GM19240 (cell line): ENCODE measurements around the gene SLC6A12.
"Not testable (repeated sequence)": the region's sequence is repeated elsewhere in the genome, so short reads cannot be mapped to it uniquely, and the experiment has no call there.

Source experiments
- DNase-seq: peaks from one replicate; pipeline ENCODE4 v3.0.0; 2011; ENCODE audit warnings: low spot score; ENCODE audit not compliant: insufficient read length

Gene SLC6A12

DNA sequence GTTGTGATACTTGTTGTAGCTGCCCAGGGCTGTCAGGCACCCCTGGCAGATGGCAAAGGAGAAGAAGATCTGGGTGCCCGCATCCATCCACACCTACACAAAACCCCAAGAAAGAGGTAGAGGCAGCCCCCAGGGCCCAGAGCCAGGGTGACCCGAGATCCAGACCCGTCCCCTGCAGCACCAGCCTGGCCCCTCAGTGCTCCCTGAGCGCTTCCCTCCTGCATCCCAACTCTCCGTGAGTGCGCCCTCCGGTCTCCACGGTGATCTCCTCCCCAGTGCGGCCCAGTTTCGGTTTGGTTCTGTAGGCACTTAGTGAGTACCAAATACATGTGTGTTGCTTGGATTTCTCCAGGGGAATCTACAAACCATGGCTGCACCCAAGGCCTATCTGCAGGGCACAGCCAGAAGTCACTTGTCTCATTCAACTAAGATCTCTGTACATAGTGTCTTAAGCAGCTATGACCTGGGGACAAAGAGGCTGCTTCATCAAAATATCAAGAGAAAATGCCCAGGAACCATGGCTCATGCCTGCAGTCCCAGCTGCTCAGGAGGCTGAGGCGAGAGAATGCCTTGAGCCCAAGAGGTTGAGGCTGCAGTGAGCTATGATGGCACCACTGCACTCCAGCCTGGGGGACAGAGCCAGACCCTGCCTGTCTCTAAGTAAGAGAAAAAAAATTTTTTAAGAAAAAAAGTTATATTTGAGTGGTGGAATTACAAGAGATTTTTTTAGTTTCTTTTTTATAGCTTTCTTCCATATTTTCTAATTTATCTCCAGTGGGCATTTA is 15.9 kb downstream of the SLC6A12 start:
- DNase-seq, result no peak

DNA sequence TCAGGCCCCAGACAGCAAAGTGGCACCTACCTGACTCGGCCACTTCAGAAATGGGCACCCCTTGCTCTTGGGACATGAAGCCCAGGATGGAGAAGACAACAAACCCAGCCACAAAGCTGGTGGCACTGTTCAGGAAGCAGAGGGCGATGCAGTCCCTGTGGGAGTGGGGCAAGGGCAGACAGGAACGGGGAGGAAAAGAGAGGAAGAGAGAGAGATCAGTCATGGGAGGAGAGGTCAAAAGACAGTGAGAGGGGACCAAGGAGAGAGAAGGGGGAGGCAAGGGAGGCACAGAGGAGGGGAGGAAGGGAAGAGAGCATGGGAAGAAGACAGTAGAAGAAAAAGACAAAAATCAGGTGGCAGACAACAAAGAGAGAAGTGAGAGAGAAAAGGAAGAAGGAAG is 16.6 kb downstream of the SLC6A12 start:
- no peak for DNase-seq

GRCh38 chr12:196436-196835 is 17.5 kb downstream of the SLC6A12 start:
- no peak for DNase-seq

DNA sequence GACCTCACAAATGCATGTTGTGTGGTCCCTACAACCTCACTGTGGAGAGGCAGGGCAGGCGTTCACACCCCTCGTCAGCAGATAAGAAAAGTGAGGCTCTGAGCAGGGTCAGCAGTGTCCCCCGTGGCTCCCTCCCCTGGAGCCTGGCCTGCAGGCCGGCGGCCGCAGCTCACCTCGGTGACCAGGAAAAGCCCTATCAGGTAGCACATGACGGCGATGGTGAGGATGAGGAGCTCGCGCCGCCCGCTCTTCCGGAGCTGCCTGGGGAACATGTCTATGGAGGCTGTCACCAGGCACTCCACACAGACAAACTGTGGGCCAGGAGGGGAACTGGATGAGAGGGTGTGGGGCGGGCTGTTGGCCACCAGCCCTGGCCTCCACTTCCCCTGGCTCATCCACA is 18.0 kb downstream of the SLC6A12 start:
- DNase-seq, result no peak

- DNase-seq, result no peak
These were observed 18.8 kb downstream of the SLC6A12 start for GRCh38 chr12:195156-195555.

DNA sequence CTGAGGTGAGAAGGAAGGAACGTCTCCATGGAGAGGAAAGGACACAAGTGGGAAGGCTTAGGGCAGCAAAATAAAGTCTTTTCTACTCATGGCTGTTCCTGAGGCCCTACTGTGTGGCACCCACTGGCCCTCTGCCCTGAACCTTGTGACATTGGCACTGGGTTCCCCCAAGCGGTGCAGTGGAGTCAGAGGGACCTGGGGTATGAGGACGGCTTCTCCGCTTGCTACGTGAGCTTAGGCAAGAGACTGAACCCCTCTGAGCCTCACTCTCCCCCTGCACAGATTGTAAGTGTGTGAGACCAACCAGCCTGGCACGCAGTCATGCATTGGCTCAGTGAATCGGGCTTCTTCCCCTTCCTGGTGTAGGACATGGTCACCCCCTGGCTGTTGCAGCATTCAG is 19.7 kb downstream of the SLC6A12 start:
- no peak for DNase-seq

GRCh38 chr12:193261-193660 is 20.7 kb downstream of the SLC6A12 start:
- DNase-seq, result no peak

DNA sequence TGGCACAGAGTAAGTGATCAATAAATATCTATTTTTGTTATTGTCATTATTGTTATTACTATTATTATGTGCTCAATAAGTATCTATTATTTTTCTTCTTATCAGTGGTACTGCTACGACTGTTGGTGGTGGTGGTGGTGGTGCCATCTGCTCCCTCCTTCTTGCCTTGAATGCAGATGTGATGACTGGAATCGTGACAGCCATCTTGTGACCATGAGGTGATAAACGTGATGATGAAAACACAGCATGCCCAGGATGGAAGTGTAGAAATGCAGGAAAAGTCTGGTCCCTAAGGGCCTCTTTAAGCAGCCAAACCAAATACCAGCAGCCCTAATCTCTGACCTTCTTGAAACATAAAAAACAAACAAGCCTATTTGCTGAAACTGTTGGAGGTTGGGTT is 22.4 kb downstream of the SLC6A12 start:
- no peak for DNase-seq

GRCh38 chr12:190881-191280 is 23.1 kb downstream of the SLC6A12 start:
- no peak for DNase-seq

DNA sequence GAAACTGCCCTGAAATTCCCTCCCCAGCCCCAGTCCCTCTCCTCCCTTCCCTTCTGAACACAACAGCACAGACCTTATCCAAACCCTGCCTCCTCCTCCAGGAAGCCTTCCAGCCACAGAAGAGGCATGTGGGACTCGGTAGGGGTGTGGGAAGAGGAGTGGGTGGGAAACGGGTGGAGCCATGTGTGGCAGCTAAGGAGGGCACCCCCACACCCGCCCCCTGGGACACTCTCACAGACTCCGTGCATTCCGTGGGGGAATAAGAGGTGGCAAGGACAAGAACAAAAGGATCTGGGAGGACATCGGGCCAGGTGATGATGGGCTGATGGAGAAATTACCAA is 24.4 kb downstream of the SLC6A12 start:
- no peak for DNase-seq

GRCh38 chr12:188910-189621 is 24.9 kb downstream of the SLC6A12 start:
- DNase-seq, result peak; percentile 39

DNA sequence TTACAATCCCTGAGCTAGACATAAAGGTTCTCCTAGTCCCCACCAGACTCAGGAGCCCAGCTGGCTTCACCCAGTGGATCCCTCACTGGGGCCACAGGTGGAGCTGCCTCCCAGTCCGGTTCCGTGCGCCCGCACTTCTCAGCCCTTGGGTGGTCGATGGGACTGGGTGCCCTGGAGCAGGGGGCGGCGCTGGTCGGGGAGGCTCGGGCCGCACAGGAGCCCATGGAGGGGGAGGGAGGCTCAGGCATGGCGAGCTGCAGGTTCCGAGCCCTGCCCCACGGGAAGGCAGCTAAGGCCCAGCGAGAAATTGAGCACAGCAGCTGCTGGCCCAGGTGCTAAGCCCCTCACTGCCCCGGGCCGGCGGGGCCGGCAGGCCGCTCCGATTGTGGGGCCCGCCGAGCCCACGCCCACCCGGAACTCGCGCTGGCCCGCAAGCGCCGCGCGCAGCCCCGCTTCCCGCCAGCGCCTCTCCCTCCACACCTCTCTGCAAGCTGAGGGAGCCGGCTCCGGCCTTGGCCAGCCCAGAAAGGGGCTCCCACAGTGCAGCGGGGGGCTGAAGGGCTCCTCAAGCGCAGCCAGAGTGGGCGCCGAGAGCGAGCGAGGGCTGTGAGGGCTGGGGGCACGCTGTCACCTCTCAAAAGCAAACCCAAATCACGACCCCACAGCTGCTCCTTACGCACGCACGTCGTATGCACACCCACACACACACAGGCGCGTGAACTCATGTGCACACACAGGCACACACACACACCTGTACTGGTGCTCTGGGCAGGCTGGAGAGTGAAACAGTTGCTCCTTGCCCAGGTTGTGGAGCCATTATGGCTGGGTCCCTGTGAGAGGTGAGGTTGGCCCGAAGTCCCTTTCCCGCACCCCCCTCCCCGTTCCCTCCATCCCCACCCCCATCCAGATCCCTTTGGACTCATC is 25.7 kb downstream of the SLC6A12 start:
- not testable (repeated sequence) for DNase-seq

DNA sequence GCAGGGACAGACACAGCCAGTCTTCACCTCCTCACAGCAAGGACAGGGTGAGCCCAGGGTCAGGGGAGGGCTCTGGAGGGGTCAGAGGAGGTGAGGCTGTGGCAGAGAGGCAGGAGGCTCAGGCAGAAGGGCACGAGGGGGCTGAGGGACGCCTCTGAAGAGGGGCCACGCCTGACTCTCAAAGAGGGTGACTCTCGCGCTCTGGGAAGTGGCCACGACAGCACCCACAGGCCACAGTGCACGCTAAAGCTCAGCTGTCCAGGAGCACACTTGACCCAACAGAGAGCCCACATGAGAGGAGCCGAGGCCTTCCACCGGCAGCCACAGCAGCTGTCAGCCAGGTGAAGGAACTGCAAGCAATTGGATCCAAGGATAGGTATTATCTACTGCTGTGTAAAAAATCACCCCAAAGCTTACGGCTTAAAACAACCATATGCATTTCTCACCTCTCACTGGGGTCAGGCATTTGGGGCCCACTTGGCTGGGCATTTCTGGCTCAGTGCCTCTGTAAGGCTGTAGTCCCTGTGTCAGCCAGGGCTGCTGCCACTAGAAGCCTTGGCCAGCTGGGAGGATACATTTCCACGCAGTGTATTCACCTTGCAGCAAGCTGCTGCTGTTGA is 27.8 kb downstream of the SLC6A12 start:
- no peak for DNase-seq

GRCh38 chr12:185576-185955 is 28.4 kb downstream of the SLC6A12 start:
- no peak for DNase-seq

- no peak for DNase-seq
These were observed 29.0 kb downstream of the SLC6A12 start for GRCh38 chr12:184811-185575.

DNA sequence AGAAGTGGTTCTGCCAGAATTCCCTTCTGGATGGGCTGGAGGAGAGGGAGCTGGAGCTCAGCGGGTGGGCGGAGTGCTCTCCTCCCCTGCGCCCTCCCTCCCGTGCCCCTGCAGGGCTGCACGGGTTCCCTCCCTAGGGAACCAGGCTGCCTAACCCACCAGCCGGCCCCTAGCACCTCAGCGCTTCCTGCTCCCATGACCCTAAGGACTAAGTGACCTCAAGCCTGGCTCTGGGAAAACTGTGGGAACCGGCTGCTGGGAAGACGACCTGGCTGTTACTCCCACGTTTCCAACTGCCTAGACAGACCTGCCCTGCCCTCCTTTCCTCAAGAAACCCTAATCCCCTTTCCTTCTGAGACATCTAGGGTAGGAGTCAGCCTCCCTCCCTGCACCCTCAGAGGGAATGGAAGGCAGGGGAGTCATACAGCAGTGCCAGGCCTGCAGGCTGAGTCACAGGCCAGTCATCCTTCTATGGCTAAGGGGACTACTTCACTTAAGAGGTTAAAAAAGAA is 31.5 kb downstream of the SLC6A12 start:
- no peak for DNase-seq

DNA sequence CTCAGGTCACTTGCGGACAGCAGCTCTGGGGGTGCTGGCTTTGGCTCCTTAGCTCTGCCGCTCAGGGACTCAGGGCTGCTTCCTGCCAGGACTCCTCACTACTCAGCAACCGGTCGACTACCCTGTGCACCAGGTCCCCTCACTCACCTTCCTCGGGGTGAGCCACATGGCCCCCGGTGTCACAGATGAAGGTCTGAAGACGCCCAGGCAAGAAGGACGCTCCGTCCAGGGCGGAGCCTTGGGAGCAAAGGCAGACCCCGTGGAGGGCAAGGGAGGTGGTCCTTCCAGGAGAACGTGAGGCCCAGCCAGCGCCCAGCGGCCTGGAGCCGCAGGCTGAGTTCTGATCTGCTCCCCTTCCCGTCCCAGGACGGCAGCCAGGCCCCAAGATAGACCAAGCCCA is 32.0 kb downstream of the SLC6A12 start:
- no peak for DNase-seq

- DNase-seq, result peak; percentile 28
These were observed 33.5 kb downstream of the SLC6A12 start for GRCh38 chr12:180445-180844.

DNA sequence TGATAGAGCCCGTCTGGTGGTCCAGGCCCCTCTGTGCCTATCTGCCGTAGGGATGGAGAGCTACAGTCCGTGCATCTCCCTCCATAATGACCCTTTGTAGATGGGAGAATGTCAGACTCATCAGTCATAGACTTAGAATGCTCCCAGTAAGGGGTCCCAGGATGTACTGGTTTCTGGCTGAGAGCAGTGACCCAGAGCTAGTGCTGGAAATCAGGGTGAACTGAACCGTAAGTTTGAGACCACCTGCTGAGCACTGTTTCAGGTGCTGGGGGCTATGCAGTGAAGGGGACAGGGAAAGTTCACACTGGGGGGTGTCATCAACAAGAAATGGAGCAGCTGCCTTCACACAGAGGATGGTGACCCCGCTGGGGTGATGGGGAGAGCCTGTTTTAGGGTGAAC is 34.1 kb downstream of the SLC6A12 start:
- DNase-seq, result no peak

GRCh38 chr12:179131-179884 is 34.6 kb downstream of the SLC6A12 start:
- no peak for DNase-seq
